Transverse colon (tissue), 4 donors: Measurements from ENCODE around the gene HORMAD1. TPM values are rescaled to one million over a fixed set of nuclear protein-coding genes. Genes with fewer than 3 reads are reported as not detected.
"Not testable (repeated sequence)": the region's sequence is repeated elsewhere in the genome, so short reads cannot be mapped to it uniquely, and the experiment has no call there.

Source experiments
- DNase-seq: peaks from one replicate; pipeline ENCODE4 v3.0.0-alpha.2; 2019
- H3K27ac ChIP-seq, 4 donors: fragments of 200-600 bp; sonication (generic); 2 replicates each; pipeline ENCODE4 v1.5.1; 2016 to 2018; ENCODE audit warnings: inconsistent platforms in 4 of 4
- H3K27me3 ChIP-seq: fragments of 200-600 bp; sonication (generic); 2 replicates; pipeline ENCODE4 v1.5.1; 2017; ENCODE audit warnings: inconsistent platforms
- H3K36me3 ChIP-seq, 4 donors: fragments of 200-600 bp; sonication (generic); 2 replicates each; pipeline ENCODE4 v1.5.1; 2017 to 2019; ENCODE audit warnings: inconsistent platforms in 4 of 4
- H3K4me1 ChIP-seq, 4 donors: fragments of 200-600 bp; sonication (generic); 2 replicates each; pipeline ENCODE4 v1.5.1; 2017 to 2020; ENCODE audit warnings: inconsistent platforms in 4 of 4
- H3K4me3 ChIP-seq, 4 donors: fragments of 200-600 bp; sonication (generic); 1 replicate in 1 of 4; 2 replicates in 3 of 4; pipeline versions ENCODE4 v1.5.1 to v1.6.1; 2017 to 2019; ENCODE audit warnings: inconsistent platforms in 4 of 4
- H3K9me3 ChIP-seq, 2 donors: fragments of 200-600 bp; sonication (generic); 2 replicates each; pipeline ENCODE4 v1.5.1; 2017 to 2019; ENCODE audit warnings: inconsistent platforms in 2 of 2
- EP300 ChIP-seq: sonication (generic); formaldehyde crosslinking; IDR thresholded peaks from one replicate; pipeline ENCODE4 v1.6.1; 2017; ENCODE audit warnings: antibody characterized with exemption, low read depth
- POLR2A ChIP-seq: fragments of 450-650 bp; IDR thresholded peaks from one replicate; pipeline ENCODE4 v1.6.1; 2016; ENCODE audit warnings: antibody characterized with exemption, mild to moderate bottlenecking, moderate library complexity
- POLR2AphosphoS5 ChIP-seq, 3 donors: sonication (generic); formaldehyde crosslinking; IDR thresholded peaks; one replicate each; pipeline ENCODE4 v1.6.1; 2016; ENCODE audit warnings: antibody characterized with exemption in 3 of 3
- WGBS, 2 donors: methylation state at CpG; one replicate each; pipeline ENCODE4 v1.1.5; 2018; ENCODE audit warnings: low coverage in 1 of 2; 5-methylcytosine and 5-hydroxymethylcytosine counted together
- in situ Hi-C, 4 donors: fragments of 200-750 bp; cut with MboI; loops; one replicate each; pipeline versions ENCODE4 v1.15.0 to v1.15.1; 2017; ENCODE audit warnings: low sequenced_read_pairs in 3 of 4, low pct_ligation_motif_present in 1 of 4, low pct_unique_long_range_greater_than_20kb in 1 of 4
- intact Hi-C: fragments of 100-400 bp; cut with DNase I; formaldehyde crosslinking; loops from one replicate; pipeline ENCODE4 v1.15.1; 2023; ENCODE audit warnings: low total_unique reads
- total RNA-seq, 4 donors: library from RNA; depleted of rRNA; stranded (reverse); fragments of >200 nt; gene quantifications; one replicate each; pipeline ENCODE4 v1.1.0, GENCODE V29; 2016
- TF ChIP-seq, protein P1 (sequence below), 5 experiments: fragments of 200-600 bp in 3 of 5; fragments of 450-650 bp in 2 of 5; sonication (generic) in 3 of 5; IDR thresholded peaks; 1 replicate in 2 of 5; 2 replicates in 3 of 5; pipeline ENCODE4 v1.5.1; 2016 to 2017; ENCODE audit warnings: antibody characterized with exemption in 5 of 5, inconsistent platforms in 3 of 5, mild to moderate bottlenecking in 2 of 5, moderate library complexity in 1 of 5

The HORMAD1 gene
- total RNA-seq, 4 donors from 2014 or later, result 0.41 to 1.6 TPM; not detected in 2

DNA sequence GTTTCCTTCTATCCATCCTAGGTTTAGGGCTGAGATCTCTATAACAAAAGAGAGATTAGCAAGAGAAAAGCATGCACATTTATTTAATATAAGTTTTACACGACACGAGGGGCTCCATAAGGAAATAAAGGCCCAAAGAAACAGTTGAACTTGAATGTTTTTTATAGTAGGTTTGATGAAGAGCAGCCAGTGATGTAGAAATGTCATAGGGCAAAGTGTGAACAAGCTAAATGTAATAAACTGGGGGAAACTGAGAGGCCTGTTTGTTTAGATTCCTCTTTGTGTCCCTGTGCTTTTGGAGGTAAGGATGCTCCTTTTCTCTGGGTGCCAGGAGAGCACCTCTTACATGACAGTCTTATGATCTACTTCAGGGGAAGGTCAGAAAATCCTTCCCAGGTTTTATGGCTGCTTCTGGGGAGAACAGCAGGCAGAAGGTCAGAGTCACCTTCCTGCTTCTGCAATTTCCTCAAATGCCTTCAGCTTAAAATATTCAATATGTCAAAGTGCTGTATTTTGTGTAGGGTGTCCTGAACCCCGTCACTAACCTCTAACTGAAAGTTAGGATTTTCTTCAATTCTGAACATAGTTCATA, 9.5 kb upstream of the HORMAD1 start:
- intact Hi-C loops, result no loop called here
- H3K4me3 ChIP-seq, result no peak overlapping the region
- H3K9me3 ChIP-seq, result no peaks in the 10 kb centered on the region
- no peaks in the 10 kb centered on the region for H3K27me3 ChIP-seq
- H3K36me3 ChIP-seq, result peaks cover 0 to 9% (median 0%) of the 10 kb centered on the region in 4 donors
- H3K4me1 ChIP-seq, result peaks cover 0 to 4% (median under 1%) of the 10 kb centered on the region in 4 donors
- DNase-seq, result no peak
- in situ Hi-C loops, result no loop called here
- H3K27ac ChIP-seq, result peak overlapping the region in 2 of 4 donors; percentile 10 to 17
- TF ChIP-seq POLR2A (no peak), EP300 (no peak), POLR2AphosphoS5 (IDR thresholded peaks at IDR 0.05) (no peak)
- TF ChIP-seq, protein P1, sequence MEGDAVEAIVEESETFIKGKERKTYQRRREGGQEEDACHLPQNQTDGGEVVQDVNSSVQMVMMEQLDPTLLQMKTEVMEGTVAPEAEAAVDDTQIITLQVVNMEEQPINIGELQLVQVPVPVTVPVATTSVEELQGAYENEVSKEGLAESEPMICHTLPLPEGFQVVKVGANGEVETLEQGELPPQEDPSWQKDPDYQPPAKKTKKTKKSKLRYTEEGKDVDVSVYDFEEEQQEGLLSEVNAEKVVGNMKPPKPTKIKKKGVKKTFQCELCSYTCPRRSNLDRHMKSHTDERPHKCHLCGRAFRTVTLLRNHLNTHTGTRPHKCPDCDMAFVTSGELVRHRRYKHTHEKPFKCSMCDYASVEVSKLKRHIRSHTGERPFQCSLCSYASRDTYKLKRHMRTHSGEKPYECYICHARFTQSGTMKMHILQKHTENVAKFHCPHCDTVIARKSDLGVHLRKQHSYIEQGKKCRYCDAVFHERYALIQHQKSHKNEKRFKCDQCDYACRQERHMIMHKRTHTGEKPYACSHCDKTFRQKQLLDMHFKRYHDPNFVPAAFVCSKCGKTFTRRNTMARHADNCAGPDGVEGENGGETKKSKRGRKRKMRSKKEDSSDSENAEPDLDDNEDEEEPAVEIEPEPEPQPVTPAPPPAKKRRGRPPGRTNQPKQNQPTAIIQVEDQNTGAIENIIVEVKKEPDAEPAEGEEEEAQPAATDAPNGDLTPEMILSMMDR (IDR thresholded peaks at IDR 0.05), result no peak
- WGBS, 2 donors, result 58 to 60% methylated on average over 3 of the region's 3 CpGs

- in situ Hi-C loops, result no loop called here
- H3K36me3 ChIP-seq, result no peaks in the 10 kb centered on the region
- no peak for DNase-seq
- no peaks in the 10 kb centered on the region for H3K9me3 ChIP-seq
- 20 to 69% methylated on average over 1 to 2 of the region's 2 CpGs for WGBS, 2 donors
- H3K4me3 ChIP-seq, result no peak overlapping the region
- intact Hi-C loops, result no loop called here
- H3K27me3 ChIP-seq, result no peaks in the 10 kb centered on the region
- H3K4me1 ChIP-seq, result peaks cover 0 to 7% (median 3%) of the 10 kb centered on the region in 4 donors
- no peak overlapping the region for H3K27ac ChIP-seq
- TF ChIP-seq POLR2A (no peak), POLR2AphosphoS5 (IDR thresholded peaks at IDR 0.05) (no peak), EP300 (no peak)
- TF ChIP-seq, protein P1 (IDR thresholded peaks at IDR 0.05), result no peak
Measured at GRCh38 chr1:150724336-150724735, 3.6 kb upstream of the HORMAD1 start.

DNA sequence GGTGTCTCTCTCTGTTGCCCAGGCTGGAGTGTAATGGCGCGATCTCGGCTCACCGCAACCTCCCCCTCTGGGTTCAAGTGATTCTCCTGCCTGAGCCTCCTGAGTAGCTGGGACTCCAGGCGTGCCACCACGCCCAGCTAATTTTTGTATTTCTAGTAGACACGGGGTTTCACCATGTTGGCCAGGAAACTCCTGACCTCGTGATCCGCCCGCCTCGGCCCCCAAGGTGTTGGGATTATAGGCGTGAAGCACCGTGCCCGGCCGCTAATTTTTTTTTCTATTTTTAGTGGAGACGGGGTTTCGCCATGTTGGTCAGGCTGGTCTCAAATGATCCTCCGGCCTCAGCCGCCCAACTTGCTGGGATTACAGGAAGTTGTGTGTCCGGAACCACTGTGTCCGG, 597 bp downstream of the HORMAD1 start:
- intact Hi-C loops (no loop called here), in situ Hi-C loops (no loop called here)
- Histone ChIP-seq H3K36me3 (no peaks in the 10 kb centered on the region), H3K4me3 (no peak overlapping the region), H3K27ac (no peak overlapping the region), H3K9me3 (no peaks in the 10 kb centered on the region), H3K4me1 (peaks cover 0 to 6% (median 2%) of the 10 kb centered on the region in 4 donors), H3K27me3 (no peaks in the 10 kb centered on the region)
- TF ChIP-seq POLR2AphosphoS5 (IDR thresholded peaks at IDR 0.05), result no peak
- TF ChIP-seq, protein P1 (IDR thresholded peaks at IDR 0.05), result no peak
- no peak for TF ChIP-seq POLR2A
- TF ChIP-seq EP300, result no peak
- 95 to 100% methylated on average over 5 to 21 of the region's 21 CpGs for WGBS, 2 donors
- no peak for DNase-seq

GRCh38 chr1:150718225-150718891, 2.3 kb downstream of the HORMAD1 start:
- H3K27ac ChIP-seq, result no peak overlapping the region
- H3K9me3 ChIP-seq, result no peaks in the 10 kb centered on the region
- H3K4me3 ChIP-seq, result no peak overlapping the region
- no peaks in the 10 kb centered on the region for H3K36me3 ChIP-seq
- no peak for DNase-seq
- no peaks in the 10 kb centered on the region for H3K4me1 ChIP-seq
- no peaks in the 10 kb centered on the region for H3K27me3 ChIP-seq
- intact Hi-C loops, result no loop called here
- in situ Hi-C loops, result no loop called here
- WGBS, 2 donors, result 69 to 83% methylated on average over 6 to 11 of the region's 11 CpGs
- TF ChIP-seq EP300 (no peak), POLR2A (no peak), POLR2AphosphoS5 (IDR thresholded peaks at IDR 0.05) (no peak)
- TF ChIP-seq, protein P1 (IDR thresholded peaks at IDR 0.05), result no peak

- H3K9me3 ChIP-seq, H3K27ac ChIP-seq, H3K4me1 ChIP-seq, DNase-seq, intact Hi-C loops, H3K36me3 ChIP-seq, H3K27me3 ChIP-seq, in situ Hi-C loops, H3K4me3 ChIP-seq: not testable (repeated sequence)
- WGBS, 2 donors, result 77% methylated on average over 1 of the region's 1 CpG; no CpG with 5 or more reads in 1 of the 2 donors
Measured at GRCh38 chr1:150709031-150709430, 11.7 kb downstream of the HORMAD1 start.
